ENCODE measurements around the gene COG4.
"Not testable (repeated sequence)": the region's sequence is repeated elsewhere in the genome, so short reads cannot be mapped to it uniquely, and the experiment has no call there.

The COG4 gene

DNA sequence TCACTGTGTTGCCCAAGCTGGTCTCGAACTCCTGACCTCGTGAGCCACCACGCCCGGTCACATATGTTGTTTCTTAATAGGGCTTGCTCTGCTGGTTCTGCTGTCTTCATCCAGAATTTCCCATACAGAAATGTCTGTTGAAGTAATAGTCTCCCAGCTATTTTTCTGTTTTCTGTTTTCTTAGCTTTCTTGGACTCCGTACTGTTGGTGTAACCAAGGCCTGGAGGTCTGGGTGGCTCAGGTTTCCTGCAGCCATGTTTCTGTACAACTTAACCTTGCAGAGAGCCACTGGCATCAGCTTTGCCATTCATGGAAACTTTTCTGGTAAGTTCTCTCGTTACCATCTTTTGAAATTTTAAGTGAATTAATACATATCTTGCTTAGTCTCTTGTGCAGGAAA lies 3.0 kb upstream of the COG4 start:
- peaks cover 23 to 26% of the 10 kb centered on the region in 2 experiments for H3K4me1 ChIP-seq (ENCODE audit: control insufficient read depth in 1 of 2, insufficient read depth in 1 of 2, low read depth in 1 of 2, low read length in 1 of 2)
- H3K9me3 ChIP-seq: no peaks in the 10 kb centered on the region
- no peaks in the 10 kb centered on the region for H3K27me3 ChIP-seq
- H3K36me3 ChIP-seq: peaks cover 22% of the 10 kb centered on the region
- no peak for TF ChIP-seq CTCF (IDR thresholded peaks at IDR 0.05)
- H3K4me3 ChIP-seq (ENCODE audit: low read depth in 1 of 2, low read length in 1 of 2): no peak overlapping the region
- no peak overlapping the region for H3K27ac ChIP-seq

GRCh38 chr16:70524399-70524825 lies 1.1 kb upstream of the COG4 start:
- peaks cover 23 to 29% of the 10 kb centered on the region in 2 experiments for H3K4me1 ChIP-seq (ENCODE audit: control insufficient read depth in 1 of 2, insufficient read depth in 1 of 2, low read depth in 1 of 2, low read length in 1 of 2)
- H3K9me3 ChIP-seq, H3K27me3 ChIP-seq: not testable (repeated sequence)
- H3K36me3 ChIP-seq: peaks cover 10% of the 10 kb centered on the region
- H3K27ac ChIP-seq: peak overlapping the region; percentile 79
- peak overlapping the region; percentile 79 to 100 for H3K4me3 ChIP-seq (ENCODE audit: low read depth in 1 of 2, low read length in 1 of 2)

DNA sequence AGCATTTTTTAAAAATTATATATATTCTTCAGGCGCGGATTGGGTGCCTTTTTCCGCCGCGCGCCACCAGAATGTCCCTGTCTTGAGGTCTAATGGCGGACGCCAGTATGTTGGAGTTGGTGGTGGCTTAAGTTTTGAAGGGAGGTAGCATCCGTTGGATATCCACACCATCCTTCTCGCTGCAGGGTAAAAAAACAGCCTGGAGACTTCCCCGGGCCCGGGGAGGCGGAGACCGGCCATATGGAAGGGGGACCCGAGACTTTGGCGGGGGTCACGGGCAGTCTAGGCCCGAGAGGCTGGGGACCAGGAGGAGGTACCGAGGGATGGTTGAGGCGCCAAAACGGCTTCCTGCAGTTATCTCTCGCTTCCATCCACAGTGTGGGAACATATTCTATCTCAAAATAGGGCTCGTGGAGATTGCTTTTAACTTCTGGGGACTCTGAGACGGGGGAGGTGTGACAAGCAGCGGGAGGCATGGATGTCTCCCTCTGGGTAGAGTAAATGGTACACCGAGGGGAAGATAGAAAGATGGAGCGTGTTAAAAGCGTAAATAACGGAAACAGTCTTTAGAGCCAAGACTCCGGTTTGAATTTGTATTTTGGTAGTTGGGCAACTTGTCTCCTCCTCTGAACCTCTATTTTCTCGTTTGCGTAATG lies 517 bp upstream of the COG4 start, which contains the start of gene SF3B3:
Gene SF3B3 (plus strand): TSS at position 74 of the 656 bp plus-strand sequence. CDS start 2,841 bp downstream, outside the sequence.
- H3K27ac ChIP-seq: peak within 1 kb of the TSS; percentile 79
- peak within 1 kb of the TSS; percentile 79 to 100 for H3K4me3 ChIP-seq (ENCODE audit: low read depth in 1 of 2, low read length in 1 of 2)
- no peaks in the 10 kb centered on the region for H3K27me3 ChIP-seq
- peaks cover 5% of the 10 kb centered on the region for H3K36me3 ChIP-seq
- H3K4me1 ChIP-seq (ENCODE audit: control insufficient read depth in 1 of 2, insufficient read depth in 1 of 2, low read depth in 1 of 2, low read length in 1 of 2): peaks cover 23 to 29% of the 10 kb centered on the region in 2 experiments
- H3K9me3 ChIP-seq: no peaks in the 10 kb centered on the region
- no peak for TF ChIP-seq CTCF (IDR thresholded peaks at IDR 0.05)

- H3K36me3 ChIP-seq: peaks cover 15% of the 10 kb centered on the region
- peak overlapping the region; percentile 79 for H3K27ac ChIP-seq
- TF ChIP-seq CTCF (IDR thresholded peaks at IDR 0.05): no peak
- no peaks in the 10 kb centered on the region for H3K27me3 ChIP-seq
- H3K4me3 ChIP-seq (ENCODE audit: low read depth in 1 of 2, low read length in 1 of 2): peak overlapping the region; percentile 79 to 100
- peaks cover 23 to 29% of the 10 kb centered on the region in 2 experiments for H3K4me1 ChIP-seq (ENCODE audit: control insufficient read depth in 1 of 2, insufficient read depth in 1 of 2, low read depth in 1 of 2, low read length in 1 of 2)
- H3K9me3 ChIP-seq: no peaks in the 10 kb centered on the region
Measured at GRCh38 chr16:70522216-70523075, 908 bp downstream of the COG4 start.

DNA sequence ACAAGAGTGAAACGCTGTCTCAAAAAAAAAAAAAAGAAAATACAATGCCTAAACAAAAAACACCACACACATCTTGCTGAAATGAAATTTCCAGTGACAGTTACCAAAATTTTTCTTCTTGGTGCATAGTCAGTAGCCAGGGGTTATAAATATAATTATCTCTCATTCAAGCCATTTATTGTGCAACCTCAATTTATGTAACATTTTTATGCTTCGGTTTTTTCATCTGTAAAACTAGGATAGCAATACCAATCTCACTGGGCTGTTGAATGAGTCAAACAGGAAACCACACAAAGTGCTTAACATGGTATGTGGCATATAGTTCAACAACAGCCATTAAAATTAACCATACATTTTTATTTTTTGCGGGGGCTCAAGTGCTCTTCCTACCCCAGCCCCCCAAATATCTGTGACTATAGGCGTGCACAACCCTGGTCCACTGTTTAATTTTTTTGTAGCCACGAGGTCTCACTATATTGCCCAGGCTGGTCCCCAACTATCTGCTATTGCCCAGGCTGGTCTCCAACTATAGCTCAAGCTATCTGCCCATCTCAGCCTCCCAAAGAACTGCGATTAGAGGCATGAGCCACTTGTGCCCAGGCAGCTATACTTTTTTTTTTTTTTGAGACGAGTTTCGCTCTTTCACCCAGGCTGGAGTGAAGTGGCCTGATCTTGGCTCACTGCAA lies 2.6 kb downstream of the COG4 start:
- H3K36me3 ChIP-seq: peaks cover 31% of the 10 kb centered on the region
- H3K4me1 ChIP-seq (ENCODE audit: control insufficient read depth in 1 of 2, insufficient read depth in 1 of 2, low read depth in 1 of 2, low read length in 1 of 2): peaks cover 23 to 29% of the 10 kb centered on the region in 2 experiments
- no peaks in the 10 kb centered on the region for H3K27me3 ChIP-seq
- no peak for TF ChIP-seq CTCF (IDR thresholded peaks at IDR 0.05)
- no peak overlapping the region for H3K4me3 ChIP-seq (ENCODE audit: low read depth in 1 of 2, low read length in 1 of 2)
- H3K9me3 ChIP-seq: no peaks in the 10 kb centered on the region
- no peak overlapping the region for H3K27ac ChIP-seq

All from neutrophil (primary cell).